GM18868 (cell line): ENCODE measurements around the gene LIN7C.
"Not testable (repeated sequence)": the region's sequence is repeated elsewhere in the genome, so short reads cannot be mapped to it uniquely, and the experiment has no call there.

ENCODE experiments used
- ATAC-seq: cut with Tn5 transposase; IDR thresholded peaks from one replicate; pipeline ENCODE4 v1.9.1; 2021; ENCODE audit warnings: mild to moderate bottlenecking, moderate library complexity; ENCODE audit not compliant: unreplicated experiment

Gene LIN7C

DNA sequence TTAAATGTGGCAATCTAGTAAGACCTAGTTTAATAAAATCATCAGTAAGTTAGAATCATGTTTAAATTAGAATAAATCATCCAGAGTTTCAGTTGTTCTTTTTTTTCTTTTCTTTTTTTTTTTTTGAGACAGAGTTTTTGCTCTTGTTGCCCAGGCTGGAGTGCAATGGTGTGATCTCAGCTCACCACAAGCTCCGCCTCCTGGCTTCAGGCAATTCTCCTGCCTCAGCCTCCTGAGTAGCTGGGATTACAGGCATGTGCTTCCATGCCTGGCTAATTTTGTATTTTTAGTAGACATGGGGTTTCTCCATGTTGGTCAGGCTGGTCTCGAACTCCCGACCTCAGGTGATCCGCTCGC, 58.4 kb downstream of the LIN7C start:
- not testable (repeated sequence) for ATAC-seq

DNA sequence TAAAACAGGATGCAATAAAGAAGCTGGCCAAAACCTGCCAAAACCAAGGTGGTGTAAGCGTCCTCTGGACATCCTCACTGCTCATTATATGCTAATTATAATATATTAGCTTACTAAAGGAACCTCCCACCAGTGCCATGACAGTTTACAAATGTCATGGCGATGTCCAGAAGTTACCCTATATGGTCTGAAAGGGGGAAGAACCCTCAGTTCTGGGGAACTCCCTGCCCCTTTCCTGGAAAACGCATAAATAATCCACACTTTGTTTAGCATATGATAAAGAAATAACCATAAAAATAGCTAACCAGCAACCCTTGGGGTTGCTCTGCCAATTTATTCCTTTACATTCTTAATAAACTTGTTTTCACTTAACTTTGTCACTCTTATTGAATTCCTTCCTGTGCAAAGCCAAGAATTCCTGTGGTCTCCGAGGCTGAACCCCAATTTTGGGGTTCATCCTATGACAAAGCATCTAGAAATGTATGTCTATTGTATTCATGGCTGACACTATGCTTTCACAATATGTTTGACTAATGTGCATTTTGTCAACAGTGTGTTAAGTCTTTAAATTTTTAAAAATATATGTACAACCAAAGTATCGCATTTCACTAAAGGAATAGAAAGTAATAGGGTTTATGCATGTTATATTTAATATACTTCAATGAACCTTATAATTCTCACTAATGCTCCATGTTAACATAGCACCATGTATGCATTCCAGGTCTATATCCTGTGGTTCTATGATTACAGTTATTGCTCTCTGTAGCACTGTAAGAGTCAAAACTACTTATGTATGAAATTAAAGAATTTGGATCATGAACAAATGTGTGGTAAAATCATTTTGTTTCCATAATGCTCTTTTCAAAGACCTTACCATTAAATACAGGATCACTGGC, 59.0 kb downstream of the LIN7C start:
- ATAC-seq = no peak

DNA sequence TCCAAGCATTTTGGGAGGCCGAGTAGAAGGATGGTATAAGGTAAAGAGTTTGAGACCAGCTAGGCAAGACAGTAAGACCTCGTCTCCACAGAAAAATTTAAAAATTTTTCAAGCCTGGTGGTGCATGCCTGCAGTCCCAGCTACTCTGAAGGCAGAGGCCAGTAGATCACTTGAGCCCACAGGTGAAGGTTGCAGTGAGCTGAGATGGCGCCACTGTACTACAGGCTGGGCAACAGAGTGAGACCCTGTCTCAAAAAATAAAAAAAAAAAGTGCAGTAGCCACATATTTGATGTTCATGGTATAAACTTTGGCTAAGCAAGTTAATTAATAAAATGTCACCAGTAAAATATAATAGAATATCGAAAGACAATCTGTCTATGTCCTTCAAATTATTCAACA, 60.9 kb downstream of the LIN7C start:
- ATAC-seq = no peak

DNA sequence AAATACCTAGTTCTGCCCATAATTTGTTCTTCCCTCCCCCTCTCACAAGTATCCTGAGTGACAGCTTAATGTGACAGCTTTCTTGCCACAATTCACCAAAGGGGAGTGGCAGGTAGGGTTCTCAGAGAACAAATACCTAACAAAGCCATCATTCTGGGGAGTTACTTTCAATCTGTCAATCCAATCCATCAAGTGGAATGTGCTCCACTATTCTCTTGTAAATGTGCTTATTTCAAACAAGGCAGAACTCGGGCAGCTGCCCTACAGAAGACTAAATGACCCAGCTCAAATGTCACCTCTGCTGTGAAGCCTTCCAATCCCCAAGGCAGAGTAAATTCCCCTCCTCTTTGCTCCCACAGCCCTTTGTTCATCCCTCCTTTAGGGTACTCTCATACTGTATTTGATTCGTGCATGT, 61.8 kb downstream of the LIN7C start:
- no peak for ATAC-seq
